SK-N-SH (cell line): ENCODE measurements around the gene C1RL. TPM values are rescaled to one million over a fixed set of nuclear protein-coding genes. Genes with fewer than 3 reads are reported as not detected.

Experiments used
- CTCF ChIA-PET: fragments of 300-600, 350-600 bp; formaldehyde crosslinking; extraction: SDS; loops from one replicate; lab custom pipeline; 2021; lab: Yijun Ruan, JAX
- POLR2A ChIA-PET: fragments of 350-600 bp; sonication (Branson Sonifier 250); formaldehyde crosslinking; extraction: SDS; loops from one replicate; lab custom pipeline; 2020; ENCODE audit warnings: antibody characterized with exemption, inconsistent platforms; lab: Yijun Ruan, JAX
- DNase-seq: peaks from one replicate; pipeline ENCODE4 v3.0.0; 2012
- H2AFZ ChIP-seq: fragments of 200-600 bp; sonication (generic); 2 replicates; pipeline ENCODE4 v1.8.1; 2016; ENCODE audit warnings: antibody characterized with exemption, mild to moderate bottlenecking, low read depth
- H3F3A ChIP-seq: fragments of 200-600 bp; sonication (generic); replicated peaks from 2 replicates; pipeline ENCODE3; 2016; ENCODE audit warnings: antibody characterized with exemption, mild to moderate bottlenecking; ENCODE audit not compliant: insufficient read depth
- H3K27ac ChIP-seq, 2 experiments: fragments of 200-500 bp in 1 of 2; fragments of 200-600 bp in 1 of 2; sonication (Bioruptor generic) in 1 of 2; sonication (generic), shearing (Covaris generic) in 1 of 2; 2 replicates each; pipeline versions ENCODE4 v1.5.1 to v1.6.1; 2014 to 2016; ENCODE audit warnings: low read depth in 2 of 2, inconsistent platforms in 1 of 2, low read length in 1 of 2, mild to moderate bottlenecking in 1 of 2, mixed read lengths in 1 of 2
- H3K27me3 ChIP-seq: fragments of 200-600 bp; sonication (generic), shearing (Covaris generic); 2 replicates; pipeline ENCODE4 v1.6.1; 2016; ENCODE audit warnings: mixed run types; ENCODE audit not compliant: insufficient read depth
- H3K36me3 ChIP-seq, 2 experiments: fragments of 200-500 bp in 1 of 2; fragments of 200-600 bp in 1 of 2; sonication (Bioruptor generic) in 1 of 2; sonication (generic) in 1 of 2; replicated peaks in 1 of 2; 2 replicates each; pipeline versions ENCODE3 to v1.5.1; 2014 to 2016; ENCODE audit warnings: low read length in 1 of 2, mild to moderate bottlenecking in 1 of 2; ENCODE audit not compliant: insufficient read depth in 2 of 2, control insufficient read depth in 1 of 2
- H3K4me1 ChIP-seq, 2 experiments: fragments of 200-500 bp in 1 of 2; fragments of 200-600 bp in 1 of 2; sonication (Bioruptor generic) in 1 of 2; sonication (generic), shearing (Covaris generic) in 1 of 2; 2 replicates each; pipeline versions ENCODE4 v1.5.1 to v1.6.1; 2014 to 2016; ENCODE audit warnings: low read depth in 1 of 2, low read length in 1 of 2, mixed run types in 1 of 2; ENCODE audit not compliant: insufficient read depth in 2 of 2, control insufficient read depth in 1 of 2
- H3K4me2 ChIP-seq: fragments of 200-600 bp; sonication (generic), shearing (Covaris generic); 2 replicates; pipeline ENCODE4 v1.6.1; 2017; ENCODE audit warnings: mixed run types
- H3K4me3 ChIP-seq, 2 experiments: fragments of 200-500 bp in 1 of 2; fragments of 200-600 bp in 1 of 2; sonication (Bioruptor generic) in 1 of 2; sonication (generic), shearing (Covaris generic) in 1 of 2; 2 replicates each; pipeline versions ENCODE4 v1.5.1 to v1.8.1; 2014 to 2016; ENCODE audit warnings: low read depth in 2 of 2, inconsistent platforms in 1 of 2, low read length in 1 of 2, mild to moderate bottlenecking in 1 of 2, mixed read lengths in 1 of 2, moderate library complexity in 1 of 2
- H3K79me2 ChIP-seq: fragments of 200-600 bp; sonication (generic); 2 replicates; pipeline ENCODE4 v1.8.1; 2017; ENCODE audit warnings: mild to moderate bottlenecking; ENCODE audit not compliant: insufficient read depth
- H3K9ac ChIP-seq: fragments of 200-600 bp; sonication (generic); 2 replicates; pipeline ENCODE4 v1.6.1; 2017; ENCODE audit warnings: mixed run types
- H3K9me2 ChIP-seq: fragments of 200-600 bp; sonication (generic); 2 replicates; pipeline ENCODE4 v1.6.1; 2017; ENCODE audit warnings: mixed run types
- H3K9me3 ChIP-seq: fragments of 200-600 bp; sonication (generic); 2 replicates; pipeline ENCODE4 v1.6.1; 2017; ENCODE audit warnings: mixed run types, mild to moderate bottlenecking, moderate library complexity
- H4K20me1 ChIP-seq: fragments of 200-600 bp; sonication (generic); 2 replicates; pipeline ENCODE4 v1.6.1; 2017; ENCODE audit warnings: mild to moderate bottlenecking, mixed run types; ENCODE audit not compliant: insufficient read depth
- CHD2 ChIP-seq: fragments of 150-350 bp; IDR thresholded peaks from 2 replicates; pipeline ENCODE4 v1.6.1; 2018; ENCODE audit warnings: low read length; ENCODE audit not compliant: partially characterized antibody
- CTCF ChIP-seq: fragments of 200-600 bp; sonication (generic); IDR thresholded peaks from 2 replicates; pipeline ENCODE4 v1.6.1; 2017; ENCODE audit warnings: antibody characterized with exemption, mild to moderate bottlenecking, moderate library complexity
- ELF1 ChIP-seq: IDR thresholded peaks from 2 replicates; pipeline ENCODE4 v1.4.0; 2012
- FOSL2 ChIP-seq: IDR thresholded peaks from 2 replicates; pipeline ENCODE4 v1.4.0; 2012; ENCODE audit warnings: low read depth, mild to moderate bottlenecking, moderate library complexity, borderline replicate concordance
- GABPA ChIP-seq: IDR thresholded peaks from 2 replicates; pipeline ENCODE4 v1.4.0; 2012; ENCODE audit warnings: low read depth, mild to moderate bottlenecking
- IRF3 ChIP-seq: fragments of 150-350 bp; IDR thresholded peaks from 2 replicates; pipeline ENCODE4 v1.6.1; 2016; ENCODE audit warnings: mild to moderate bottlenecking, low read depth, low read length
- JUND ChIP-seq: IDR thresholded peaks from 2 replicates; pipeline ENCODE4 v1.4.0; 2012
- MEF2A ChIP-seq: IDR thresholded peaks from 2 replicates; pipeline ENCODE4 v1.4.0; 2012; ENCODE audit warnings: low read depth, borderline replicate concordance
- NFIC ChIP-seq: IDR thresholded peaks from 2 replicates; pipeline ENCODE4 v1.4.0; 2012; ENCODE audit warnings: borderline replicate concordance
- NRF1 ChIP-seq: IDR thresholded peaks from 2 replicates; pipeline ENCODE4 v1.6.1; 2012; ENCODE audit warnings: low read depth, mild to moderate bottlenecking, low read length
- PBX3 ChIP-seq: IDR thresholded peaks from 2 replicates; pipeline ENCODE4; 2012
- RAD21 ChIP-seq: IDR thresholded peaks from 2 replicates; pipeline ENCODE4 v1.6.1; 2012; ENCODE audit warnings: mild to moderate bottlenecking, low read length
- REST ChIP-seq: IDR thresholded peaks from 2 replicates; pipeline ENCODE4 v1.6.1; 2012; ENCODE audit warnings: mild to moderate bottlenecking, low read depth, low read length, moderate library complexity
- SIN3A ChIP-seq: IDR thresholded peaks from 2 replicates; pipeline ENCODE4 v1.6.1; 2012; ENCODE audit warnings: low read depth, mild to moderate bottlenecking, low read length, moderate library complexity, borderline replicate concordance
- TCF12 ChIP-seq: IDR thresholded peaks from 2 replicates; pipeline ENCODE4 v1.4.0; 2012
- TEAD4 ChIP-seq: IDR thresholded peaks from 2 replicates; pipeline ENCODE4 v1.4.0; 2012; ENCODE audit warnings: mild to moderate bottlenecking, borderline replicate concordance; ENCODE audit not compliant: insufficient read depth
- USF1 ChIP-seq: IDR thresholded peaks from 2 replicates; pipeline ENCODE4 v1.4.0; 2012; ENCODE audit warnings: low read depth, borderline replicate concordance
- USF2 ChIP-seq: fragments of 150-350 bp; IDR thresholded peaks from 2 replicates; pipeline ENCODE4 v1.6.1; 2017; ENCODE audit warnings: antibody characterized with exemption, low read length, low read depth, borderline replicate concordance
- YY1 ChIP-seq: IDR thresholded peaks from 2 replicates; pipeline ENCODE4 v1.4.0; 2012; ENCODE audit warnings: low read depth, mild to moderate bottlenecking
- whole genome bisulfite sequencing: methylation state at CpG from one replicate; pipeline ENCODE4 v1.1.6; 2017; ENCODE audit warnings: low lambda C conversion rate; 5-methylcytosine and 5-hydroxymethylcytosine counted together
- polyA plus RNA-seq, 3 experiments: library from polyadenylated mRNA; depleted of rRNA; stranded (reverse); fragments of >200 nt; gene quantifications; 2 replicates each; pipeline ENCODE4 v1.2.3, GENCODE V29; 2012

Gene C1RL
- polyA plus RNA-seq, 1 of the 3 experiments (the other 2 are of a cell fraction): 8.3 TPM

- H3K4me3 ChIP-seq: no peak overlapping the region
- no peak overlapping the region for H3K9ac ChIP-seq
- TF ChIP-seq JUND (no peak), PBX3 (no peak), FOSL2 (no peak), USF2 (no peak), ELF1 (no peak), YY1 (no peak), NFIC (no peak), SIN3A (no peak), IRF3 (no peak), MEF2A (no peak), CTCF (no peak), GABPA (no peak), NRF1 (no peak), TEAD4 (no peak), CHD2 (no peak), RAD21 (no peak), TCF12 (no peak), REST (no peak), USF1 (no peak)
- TF ChIP-seq, all 33 proteins: peak for 0
- Histone ChIP-seq H3K36me3 (no peaks in the 10 kb centered on the region), H3K4me1 (no peaks in the 10 kb centered on the region), H3K4me2 (no peak overlapping the region), H3K27me3 (no peaks in the 10 kb centered on the region), H3F3A (no peaks in the 10 kb centered on the region), H4K20me1 (no peaks in the 10 kb centered on the region), H3K9me2 (no peaks in the 10 kb centered on the region), H3K27ac (no peak overlapping the region), H3K79me2 (no peaks in the 10 kb centered on the region), H3K9me3 (no peaks in the 10 kb centered on the region), H2AFZ (no peak overlapping the region)
- DNase-seq: no peak
- ChIA-PET CTCF (interaction anchor here (0.6 to 2.1 kb wide), 4 partner anchors 9 to 155 kb away, joined by 3 to 10 read pairs (median 7); partner anchors contain the start of gene C1RL), POLR2A (no interaction called here)
- WGBS: 75% methylated on average over 9 of the region's 9 CpGs
These were observed 9.6 kb downstream of the C1RL start for GRCh38 chr12:7099290-7099996.
